Testis (tissue), 3 donors: ENCODE results near the gene SYNE2. TPM values are rescaled to one million over a fixed set of nuclear protein-coding genes. Genes with fewer than 3 reads are reported as not detected.
A peak's percentile ranks its signal among the peaks of the same experiment; 100 is the strongest.

Experiments used
- DNase-seq: peaks from one replicate; pipeline ENCODE4 v3.0.0-alpha.2; 2019
- H3K27ac ChIP-seq, 2 donors: fragments of 200-600 bp; sonication (generic); one replicate each; pipeline ENCODE4 v1.5.1; 2019
- H3K27me3 ChIP-seq: fragments of 200-600 bp; sonication (generic); one replicate; pipeline ENCODE4 v1.5.1; 2019
- H3K36me3 ChIP-seq: fragments of 200-600 bp; sonication (generic); one replicate; pipeline ENCODE4 v1.5.1; 2017; ENCODE audit warnings: low read depth; ENCODE audit errors: missing control alignments
- H3K4me1 ChIP-seq: fragments of 200-600 bp; sonication (generic); one replicate; pipeline ENCODE4 v1.5.1; 2019
- H3K4me3 ChIP-seq, 2 donors: fragments of 200-600 bp; sonication (generic); one replicate each; pipeline ENCODE4 v1.5.1; 2017 to 2019
- H3K9me3 ChIP-seq: fragments of 200-600 bp; sonication (generic); one replicate; pipeline ENCODE4 v1.5.1; 2017
- POLR2A ChIP-seq: fragments of 450-650 bp; IDR thresholded peaks from one replicate; pipeline ENCODE4 v1.6.1; 2017; ENCODE audit warnings: antibody characterized with exemption, mild to moderate bottlenecking, moderate library complexity
- WGBS, 2 donors: methylation state at CpG; one replicate each; pipeline ENCODE4 v1.1.5; 2018; 5-methylcytosine and 5-hydroxymethylcytosine counted together
- intact Hi-C: fragments of 100-400 bp; cut with DNase I; formaldehyde crosslinking; loops from one replicate; pipeline ENCODE4 v1.15.1; 2023; ENCODE audit warnings: low total_unique reads
- polyA plus RNA-seq: library from polyadenylated mRNA; stranded (reverse); fragments of 350-450 nt; fragmentation: Illumina TruSeq; extraction: RNeasy Lipid Tissue Mini Kit (QIAGEN cat#74804); gene quantifications from one replicate; pipeline ENCODE4 v1.2.3, GENCODE V29; 2014; ENCODE audit warnings: low read depth, low replicate concordance; ENCODE audit not compliant: insufficient read depth
- total RNA-seq, 2 donors: library from RNA; depleted of rRNA; stranded (reverse); fragments of >200 nt; gene quantifications; one replicate each; pipeline ENCODE4 v1.2.3, GENCODE V29; 2016
- TF ChIP-seq, protein P1 (sequence below), 3 experiments: fragments of 450-650 bp in 2 of 3; fragments of 200-600 bp in 1 of 3; sonication (generic) in 1 of 3; IDR thresholded peaks; one replicate each; pipeline ENCODE4 v1.5.1; 2016 to 2019; ENCODE audit warnings: antibody characterized with exemption in 3 of 3, mild to moderate bottlenecking in 2 of 3, moderate library complexity in 1 of 3

Gene SYNE2
- total and polyA plus RNA-seq, 3 donors from 2014 or later = 74.6 to 519 (median 511) TPM

DNA sequence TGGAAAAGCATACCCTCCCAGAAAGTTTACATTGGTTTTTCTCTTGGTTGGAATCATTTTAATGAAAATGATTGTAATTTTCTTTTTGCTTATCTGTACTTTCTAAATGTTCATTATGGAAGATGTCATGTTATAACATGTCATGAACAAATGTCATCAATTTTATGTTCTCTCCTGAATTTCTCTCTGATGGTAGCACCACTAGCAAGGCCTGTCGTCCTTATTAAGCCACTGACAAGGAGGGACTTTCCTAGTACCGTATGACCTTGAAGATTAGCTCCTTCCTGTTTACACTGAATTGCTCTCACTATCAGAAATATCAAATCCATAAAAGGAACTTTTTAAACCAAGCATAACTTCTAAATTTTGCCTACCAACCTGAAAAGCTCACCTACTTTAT, 342.4 kb downstream of the SYNE2 start:
- no peak for DNase-seq
- Histone ChIP-seq H3K27ac (peak overlapping the region; percentile 83 to 85), H3K4me3 (no peak overlapping the region), H3K36me3 (no peaks in the 10 kb centered on the region), H3K27me3 (no peaks in the 10 kb centered on the region), H3K4me1 (peaks cover 40% of the 10 kb centered on the region), H3K9me3 (no peaks in the 10 kb centered on the region)
- intact Hi-C loops = no loop called here
- TF ChIP-seq POLR2A = no peak
- TF ChIP-seq, protein P1, sequence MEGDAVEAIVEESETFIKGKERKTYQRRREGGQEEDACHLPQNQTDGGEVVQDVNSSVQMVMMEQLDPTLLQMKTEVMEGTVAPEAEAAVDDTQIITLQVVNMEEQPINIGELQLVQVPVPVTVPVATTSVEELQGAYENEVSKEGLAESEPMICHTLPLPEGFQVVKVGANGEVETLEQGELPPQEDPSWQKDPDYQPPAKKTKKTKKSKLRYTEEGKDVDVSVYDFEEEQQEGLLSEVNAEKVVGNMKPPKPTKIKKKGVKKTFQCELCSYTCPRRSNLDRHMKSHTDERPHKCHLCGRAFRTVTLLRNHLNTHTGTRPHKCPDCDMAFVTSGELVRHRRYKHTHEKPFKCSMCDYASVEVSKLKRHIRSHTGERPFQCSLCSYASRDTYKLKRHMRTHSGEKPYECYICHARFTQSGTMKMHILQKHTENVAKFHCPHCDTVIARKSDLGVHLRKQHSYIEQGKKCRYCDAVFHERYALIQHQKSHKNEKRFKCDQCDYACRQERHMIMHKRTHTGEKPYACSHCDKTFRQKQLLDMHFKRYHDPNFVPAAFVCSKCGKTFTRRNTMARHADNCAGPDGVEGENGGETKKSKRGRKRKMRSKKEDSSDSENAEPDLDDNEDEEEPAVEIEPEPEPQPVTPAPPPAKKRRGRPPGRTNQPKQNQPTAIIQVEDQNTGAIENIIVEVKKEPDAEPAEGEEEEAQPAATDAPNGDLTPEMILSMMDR (IDR thresholded peaks at IDR 0.05) = no peak
- WGBS, 2 donors = 21 to 35% methylated on average over 2 of the region's 2 CpGs

DNA sequence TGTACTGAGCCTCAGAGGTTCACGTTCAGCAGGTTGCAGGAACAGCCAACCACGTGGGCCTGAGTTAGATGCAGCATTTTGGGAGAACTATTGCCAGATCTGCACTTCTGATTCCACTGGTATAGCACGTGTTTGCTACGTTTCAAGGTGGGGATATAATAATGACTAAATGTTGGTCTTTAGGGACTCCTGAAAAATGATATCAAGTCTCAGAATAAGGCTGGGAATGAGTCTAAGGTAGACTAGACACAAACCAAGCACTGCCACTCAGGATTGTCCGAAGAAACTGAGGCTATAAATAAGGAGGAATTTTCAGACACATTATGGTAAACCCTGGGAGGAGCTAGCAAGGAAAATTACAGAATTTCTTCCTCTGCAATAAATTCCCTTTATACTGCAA, 343.3 kb downstream of the SYNE2 start:
- Histone ChIP-seq H3K36me3 (no peaks in the 10 kb centered on the region), H3K9me3 (no peaks in the 10 kb centered on the region), H3K27me3 (no peaks in the 10 kb centered on the region), H3K4me3 (no peak overlapping the region), H3K27ac (peak overlapping the region; percentile 83 to 85), H3K4me1 (peaks cover 48% of the 10 kb centered on the region)
- 36 to 57% methylated on average over 5 of the region's 5 CpGs for WGBS, 2 donors
- DNase-seq = no peak
- intact Hi-C loops = no loop called here
- no peak for TF ChIP-seq POLR2A
- TF ChIP-seq, protein P1 (IDR thresholded peaks at IDR 0.05) = no peak

DNA sequence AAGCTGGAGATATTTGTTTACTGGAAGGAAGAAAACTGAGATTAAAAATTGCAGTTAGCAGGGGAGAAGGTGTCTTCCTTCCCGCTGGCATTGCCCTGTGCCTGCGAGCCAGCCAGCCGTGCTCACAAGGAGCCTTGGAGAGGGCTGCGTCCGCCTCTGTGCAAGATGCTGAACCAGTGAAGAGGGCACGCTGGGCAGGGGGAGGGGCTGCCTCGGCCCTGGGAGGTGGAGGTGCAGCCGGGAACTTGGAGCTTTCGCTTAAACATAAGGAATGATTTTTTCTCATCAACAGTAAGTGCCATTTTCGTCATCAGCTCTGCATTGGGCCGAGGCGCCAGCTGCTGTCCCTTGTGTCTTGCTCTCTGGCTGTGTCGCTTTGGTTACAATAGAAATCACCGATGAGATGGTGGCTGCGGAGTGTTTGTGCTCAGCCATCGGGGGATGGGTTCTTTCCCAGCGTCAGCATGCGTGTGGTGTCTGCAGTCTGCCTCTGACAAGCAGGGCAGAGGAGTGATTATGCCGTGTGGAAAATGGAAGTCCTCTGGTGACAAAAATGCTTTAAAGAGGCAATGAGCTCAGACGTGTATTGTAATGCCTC, 344.1 kb downstream of the SYNE2 start:
- Histone ChIP-seq H3K4me1 (peaks cover 56% of the 10 kb centered on the region), H3K9me3 (no peaks in the 10 kb centered on the region), H3K27ac (peak overlapping the region; percentile 83 to 85), H3K36me3 (no peaks in the 10 kb centered on the region), H3K27me3 (no peaks in the 10 kb centered on the region), H3K4me3 (peak overlapping the region; percentile 37 to 38)
- intact Hi-C loops = no loop called here
- 16 to 33% methylated on average over 20 of the region's 20 CpGs for WGBS, 2 donors
- DNase-seq = peak; percentile 85
- no peak for TF ChIP-seq POLR2A
- TF ChIP-seq, protein P1 (IDR thresholded peaks at IDR 0.05) = no peak

DNA sequence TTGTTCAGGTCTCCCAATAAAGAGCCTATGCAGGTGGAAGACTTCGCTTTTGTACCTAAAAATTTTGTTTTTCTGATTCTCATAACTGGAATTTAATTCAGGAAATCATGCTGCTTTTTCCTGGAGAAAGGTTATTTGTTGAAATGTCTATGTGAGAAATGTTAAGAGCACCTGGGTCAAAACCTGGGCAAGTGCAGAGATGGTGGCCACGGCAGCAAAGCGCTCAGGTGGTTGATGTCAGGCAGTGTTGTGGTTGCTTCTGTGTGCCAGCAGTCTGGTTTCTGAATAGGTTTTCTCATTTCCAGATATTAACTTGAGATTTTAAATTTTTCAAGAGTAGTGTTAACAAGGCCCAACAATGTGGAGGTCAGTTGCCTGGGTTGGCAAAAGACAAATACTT, 345.2 kb downstream of the SYNE2 start:
- Histone ChIP-seq H3K27me3 (no peaks in the 10 kb centered on the region), H3K4me1 (peaks cover 56% of the 10 kb centered on the region), H3K36me3 (no peaks in the 10 kb centered on the region), H3K27ac (peak overlapping the region; percentile 83 to 85), H3K9me3 (no peaks in the 10 kb centered on the region), H3K4me3 (no peak overlapping the region)
- no peak for DNase-seq
- TF ChIP-seq POLR2A = no peak
- TF ChIP-seq, protein P1 (IDR thresholded peaks at IDR 0.05) = no peak
- intact Hi-C loops = no loop called here
- WGBS, 2 donors = 56 to 75% methylated on average over 3 of the region's 3 CpGs

DNA sequence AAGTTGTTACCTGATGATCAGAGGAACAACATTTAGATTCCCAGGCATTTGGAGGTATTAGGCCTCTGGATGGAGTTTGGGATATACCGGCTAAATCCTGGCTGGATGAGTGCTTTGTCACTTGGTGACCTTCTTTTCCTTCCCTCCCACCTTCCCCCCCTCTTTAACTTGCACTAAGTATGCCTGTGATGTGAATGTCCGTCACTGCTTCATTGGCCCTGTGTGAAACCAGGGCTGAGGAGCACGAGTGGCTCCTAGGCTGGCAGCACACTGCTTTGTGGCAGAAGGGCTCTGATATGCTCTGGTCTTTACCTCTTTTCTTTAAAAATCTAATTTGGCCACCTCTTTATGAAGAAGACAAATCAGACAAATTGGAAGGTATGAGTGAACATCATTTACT, 345.7 kb downstream of the SYNE2 start:
- Histone ChIP-seq H3K27ac (peak overlapping the region; percentile 83 to 85), H3K9me3 (no peaks in the 10 kb centered on the region), H3K36me3 (no peaks in the 10 kb centered on the region), H3K4me1 (peaks cover 56% of the 10 kb centered on the region), H3K4me3 (no peak overlapping the region), H3K27me3 (no peaks in the 10 kb centered on the region)
- TF ChIP-seq POLR2A = no peak
- TF ChIP-seq, protein P1 (IDR thresholded peaks at IDR 0.05) = no peak
- no peak for DNase-seq
- intact Hi-C loops = no loop called here
- 50 to 58% methylated on average over 3 of the region's 3 CpGs for WGBS, 2 donors
